ENCODE measurements around the gene HOXA11.

The HOXA11 gene

DNA sequence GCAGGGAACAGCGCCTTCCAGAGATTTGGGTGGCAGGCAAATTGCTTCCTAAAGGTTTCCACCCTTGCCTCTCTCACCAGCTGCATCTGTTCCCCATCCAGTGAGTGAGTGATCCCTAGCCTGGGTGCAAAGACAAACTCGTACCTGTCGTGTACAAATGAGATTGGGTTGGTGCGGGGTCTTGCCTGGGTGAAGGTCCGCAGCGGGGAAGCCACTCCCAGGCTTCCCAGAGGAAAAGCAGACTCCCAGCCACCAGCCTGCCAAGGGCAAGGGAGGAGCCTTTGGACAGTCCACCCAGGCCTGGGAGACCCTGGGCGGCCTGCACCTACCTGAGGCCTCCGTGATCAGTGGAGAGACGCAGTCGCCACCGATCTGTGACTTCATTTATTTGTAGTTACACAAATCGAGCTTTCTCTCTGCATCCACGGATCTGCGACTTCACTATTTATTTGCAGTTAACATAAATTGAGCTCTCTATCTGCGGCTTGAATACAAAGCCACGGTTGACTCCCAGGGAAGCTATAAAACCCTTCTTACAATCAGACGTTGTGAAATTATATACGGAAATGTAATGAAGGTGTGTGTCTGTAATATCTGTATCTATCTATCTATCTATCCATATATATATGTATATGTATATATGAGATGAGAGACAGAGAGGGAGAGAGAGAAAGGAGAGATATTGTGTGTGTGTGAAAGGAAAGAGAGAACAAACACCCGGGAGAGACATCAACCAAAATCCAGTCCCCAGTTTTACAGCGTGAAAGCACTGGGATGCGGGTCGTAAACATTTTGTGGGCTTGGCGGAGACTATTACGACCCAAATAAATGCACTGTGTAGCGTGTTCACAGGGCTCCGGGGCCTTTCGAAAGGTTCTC, 25.5 kb downstream of the HOXA11 start:
- DNase-seq = no peak

DNA sequence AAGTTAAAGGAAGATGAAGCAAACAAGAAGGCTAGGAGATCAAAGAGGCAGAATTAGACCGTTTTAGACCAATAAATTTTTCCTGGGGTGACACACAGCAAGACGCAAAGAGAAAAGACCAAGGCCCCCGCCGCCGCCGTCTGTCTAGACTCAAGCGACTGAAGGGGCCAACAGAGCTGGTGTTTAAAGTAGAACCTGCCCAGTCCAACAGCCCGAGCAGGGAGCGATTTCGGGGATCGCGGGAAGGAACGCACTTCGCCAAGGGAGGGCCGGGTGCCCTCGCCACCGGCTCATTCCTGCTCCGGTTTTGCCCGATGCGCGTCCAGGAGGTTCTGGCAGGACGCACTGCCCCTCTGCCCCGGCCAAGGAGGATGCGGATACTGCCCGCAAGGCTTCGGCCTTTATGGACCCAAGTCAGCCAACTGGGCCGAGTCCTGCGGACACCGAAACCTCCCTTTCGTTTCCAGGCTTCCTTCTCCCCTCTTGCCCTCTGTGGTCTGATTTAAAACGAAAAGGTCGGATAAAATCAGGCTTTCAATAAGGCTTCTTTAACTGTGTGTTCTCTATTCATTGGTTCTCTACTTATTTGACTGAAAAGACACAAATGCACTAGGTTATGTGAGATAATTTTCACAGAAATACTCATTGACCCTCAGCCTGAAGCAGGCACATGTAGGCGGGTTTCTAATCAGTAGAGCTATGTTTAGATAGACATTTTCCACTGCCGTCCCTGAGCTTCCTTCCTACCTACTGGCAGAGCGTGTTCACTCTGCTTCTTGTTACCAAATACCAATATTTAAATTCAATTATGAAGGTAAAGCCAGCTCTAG, 26.4 kb downstream of the HOXA11 start:
- no peak for DNase-seq

- no peak for DNase-seq
Measured at GRCh38 chr7:27157702-27158431, 27.2 kb downstream of the HOXA11 start.

DNA sequence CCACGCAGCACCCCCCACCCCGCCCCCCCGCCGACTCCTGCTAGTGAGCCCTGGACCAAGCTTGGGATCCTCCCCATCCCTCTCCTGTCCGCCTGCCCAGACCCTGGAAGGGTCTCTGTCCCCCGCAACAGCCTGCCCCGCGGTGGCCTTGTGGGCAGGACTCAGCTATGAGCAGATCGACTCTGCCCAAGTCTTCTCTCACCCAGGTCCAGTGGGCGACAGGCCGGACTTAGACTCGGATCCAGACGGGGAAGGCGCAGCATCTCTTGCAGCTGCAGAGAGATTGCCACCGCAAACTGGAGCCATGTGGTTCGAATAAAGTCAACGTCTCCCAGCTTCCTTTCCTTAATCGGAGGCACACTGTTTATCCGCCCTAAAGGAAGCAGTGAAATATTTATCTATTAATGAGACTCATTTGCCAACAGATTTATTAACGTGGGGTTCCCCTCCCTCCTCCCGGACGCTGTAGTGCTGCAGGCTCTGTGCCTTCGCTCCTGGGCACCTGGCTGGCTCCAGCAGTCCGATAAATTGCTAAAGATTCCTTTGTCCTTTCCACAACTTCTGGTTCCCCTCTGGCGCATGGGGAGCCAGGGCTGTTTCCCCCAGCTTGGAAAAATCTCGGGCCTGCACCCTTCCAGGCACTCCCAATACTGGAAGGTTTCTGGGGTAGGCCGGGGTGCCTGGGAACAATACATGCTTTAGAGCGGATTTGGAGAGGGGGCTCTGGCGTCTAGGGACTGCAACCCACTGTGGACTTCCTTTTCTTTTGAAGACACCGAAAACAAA, 27.9 kb downstream of the HOXA11 start:
- no peak for DNase-seq

GRCh38 chr7:27156508-27156898, 28.5 kb downstream of the HOXA11 start, which contains the start of gene HOXA7:
Gene HOXA7 (minus strand): TSS chr7:27156675. CDS start chr7:27156545, 130 bp downstream.
- DNase-seq = no peak

- no peak for DNase-seq
Measured at GRCh38 chr7:27155816-27156507, 29.1 kb downstream of the HOXA11 start.

- DNase-seq = no peak
Measured at GRCh38 chr7:27154901-27155815, 29.9 kb downstream of the HOXA11 start.

DNA sequence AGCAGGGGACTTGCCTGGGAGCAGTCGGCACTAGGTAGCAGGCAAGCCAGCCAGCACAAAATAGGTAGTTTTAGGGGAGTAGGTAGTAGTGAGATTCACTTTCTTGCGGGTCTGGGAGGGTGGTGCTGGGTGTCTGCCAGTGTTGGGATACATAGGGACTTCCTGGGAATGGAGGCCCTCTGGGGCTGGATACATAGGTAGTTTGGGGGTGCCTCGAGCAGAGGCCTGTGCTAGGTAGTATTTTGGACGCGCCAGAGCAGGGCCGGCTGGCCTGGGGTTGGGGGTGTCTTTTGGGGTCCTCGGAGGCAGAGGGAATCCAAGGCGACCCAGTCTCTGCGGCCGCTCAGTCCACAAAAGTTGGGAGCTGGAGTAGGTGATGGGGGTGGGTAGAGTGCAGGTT, 30.7 kb downstream of the HOXA11 start:
- no peak for DNase-seq

DNA sequence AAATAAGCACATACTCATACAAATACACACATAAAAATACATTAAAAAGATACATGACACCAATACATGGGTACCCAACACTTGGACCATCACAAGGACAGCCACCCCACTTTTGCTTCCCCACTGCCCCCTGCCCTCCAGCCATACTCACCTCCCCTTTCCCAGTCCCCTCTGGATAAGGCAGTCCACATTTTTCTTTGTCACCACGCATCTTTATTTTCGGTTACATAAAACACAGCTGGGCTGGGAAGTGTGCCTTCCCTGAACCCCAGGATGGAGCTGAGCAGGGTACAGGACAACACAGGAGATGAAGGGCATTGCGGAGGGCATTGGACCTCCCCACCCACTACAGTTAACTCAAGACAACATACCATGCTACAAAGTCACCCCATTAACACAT, 31.5 kb downstream of the HOXA11 start:
- no peak for DNase-seq

DNA sequence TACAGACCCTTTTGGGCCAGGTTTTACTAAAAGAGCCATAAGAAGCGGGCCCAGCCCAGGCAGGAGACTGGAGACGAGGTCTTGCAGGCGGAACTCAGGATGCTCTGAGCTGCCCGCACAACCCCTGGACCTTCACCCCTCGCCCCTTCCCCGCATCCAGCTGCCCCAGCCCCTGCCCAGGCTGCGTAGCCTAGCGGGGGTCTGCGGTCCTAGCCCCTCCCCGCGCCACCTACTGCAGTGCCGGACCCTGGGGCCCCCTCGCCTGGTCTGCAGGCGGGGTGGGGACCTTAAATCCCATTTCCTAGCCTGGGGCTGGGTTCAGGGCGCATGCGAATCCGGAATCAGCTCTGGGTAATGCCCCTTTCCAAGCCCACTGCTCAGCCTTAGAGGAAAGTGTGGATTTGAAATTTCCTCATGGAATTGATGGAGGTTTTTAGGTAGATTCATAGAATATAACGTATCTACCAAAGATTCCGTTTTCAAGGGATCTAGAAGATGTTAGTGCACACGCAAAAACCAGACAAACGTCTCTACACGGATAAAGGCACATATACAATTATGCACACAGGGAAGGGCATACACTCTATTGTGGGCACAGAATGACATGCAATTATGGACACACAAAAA, 32.1 kb downstream of the HOXA11 start:
- DNase-seq = no peak

DNA sequence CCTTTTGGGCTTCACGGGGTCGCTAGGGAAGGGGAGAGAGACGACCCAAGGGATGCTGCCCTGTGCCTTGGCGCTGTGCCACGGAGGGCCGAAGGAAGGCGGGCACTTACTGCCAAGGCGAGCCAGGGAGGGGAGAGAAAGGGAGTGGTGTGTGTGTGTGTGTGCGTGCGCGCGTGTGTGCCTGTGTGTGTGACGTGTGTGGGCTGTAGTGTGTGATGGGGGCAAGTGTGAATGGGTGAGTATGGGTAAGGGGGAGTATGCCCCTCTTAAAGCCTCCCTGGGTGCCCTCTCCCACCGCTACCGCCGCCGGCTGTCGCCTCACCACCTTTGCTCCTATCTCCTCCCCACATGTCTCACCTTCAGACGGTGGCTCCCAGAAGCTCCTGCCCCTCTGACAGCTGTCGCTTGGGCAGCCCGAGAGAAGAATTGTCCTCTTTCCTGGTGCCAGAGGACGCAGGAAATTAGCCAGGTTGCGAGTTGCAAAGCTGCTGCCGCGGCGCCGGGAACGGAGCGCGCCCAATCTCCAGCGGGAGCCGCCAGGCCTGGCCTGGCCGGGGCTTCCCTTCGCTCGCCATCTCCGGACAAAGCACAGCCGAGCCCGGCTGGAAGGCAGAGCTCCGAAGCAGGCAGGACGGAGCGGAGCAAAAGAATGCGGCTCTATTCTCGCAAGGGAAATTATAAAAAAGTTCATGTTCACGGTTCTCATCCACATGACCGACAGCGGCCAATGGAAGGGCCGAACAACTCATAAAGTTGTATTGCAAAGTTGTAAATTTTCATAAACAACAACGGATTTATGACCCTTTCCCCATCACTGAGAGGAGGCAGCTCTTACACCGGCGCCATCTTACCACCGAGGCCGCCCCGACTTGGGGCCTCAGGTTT, 32.9 kb downstream of the HOXA11 start, which contains the start of gene HOXA3:
Gene HOXA3, minus strand, starts transcription at position 653 of the 885 bp plus-strand sequence. CDS start 41,943 bp downstream, outside the sequence.
- no peak for DNase-seq

- DNase-seq = no peak
Measured at GRCh38 chr7:27151341-27151930, 33.6 kb downstream of the HOXA11 start.

DNA sequence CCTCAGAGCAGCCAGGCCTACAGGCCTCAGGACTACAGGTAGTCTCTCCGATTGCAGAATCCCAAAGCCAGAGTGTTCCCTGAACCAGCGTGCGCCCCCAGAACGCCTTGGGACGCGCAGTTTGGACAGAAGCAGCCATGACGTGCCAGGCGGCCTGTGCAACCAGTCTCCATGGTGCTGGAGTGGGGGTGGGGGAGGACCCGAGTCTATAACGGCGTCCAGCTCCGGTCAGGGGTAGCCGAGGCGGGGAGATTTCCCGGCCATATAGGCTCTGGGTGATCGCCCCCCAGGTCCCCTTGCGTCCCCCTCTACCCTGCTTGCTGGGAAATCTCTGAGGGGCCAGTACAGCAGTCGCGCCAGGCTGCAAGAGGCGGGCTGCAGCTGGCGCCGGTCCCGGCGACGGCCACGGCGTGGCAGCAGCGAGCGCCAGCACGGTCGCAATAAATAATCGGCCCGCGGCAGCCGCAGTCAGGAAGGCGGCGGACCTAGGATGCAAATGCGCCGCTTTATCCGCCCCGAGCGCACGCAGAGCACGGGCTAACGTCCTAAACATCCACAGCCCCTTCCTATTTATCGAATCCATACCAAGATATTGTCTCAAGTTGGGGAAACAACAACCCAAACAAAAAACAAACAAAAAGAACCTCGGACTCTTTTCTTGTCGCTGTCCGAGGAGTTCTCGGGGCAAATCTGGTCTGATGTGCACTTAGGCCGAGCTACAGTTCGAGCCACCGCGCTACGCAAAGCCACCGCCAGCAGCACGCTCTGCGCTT, 34.3 kb downstream of the HOXA11 start:
- peak in 15 of 56 donors; percentile 5 to 40 (median 17) for DNase-seq

- DNase-seq = no peak
Measured at GRCh38 chr7:27149842-27150567, 35.0 kb downstream of the HOXA11 start.

Measured in nucleus accumbens (tissue), 56 donors.